Measurements from ENCODE around the gene CYTH4.

DNA sequence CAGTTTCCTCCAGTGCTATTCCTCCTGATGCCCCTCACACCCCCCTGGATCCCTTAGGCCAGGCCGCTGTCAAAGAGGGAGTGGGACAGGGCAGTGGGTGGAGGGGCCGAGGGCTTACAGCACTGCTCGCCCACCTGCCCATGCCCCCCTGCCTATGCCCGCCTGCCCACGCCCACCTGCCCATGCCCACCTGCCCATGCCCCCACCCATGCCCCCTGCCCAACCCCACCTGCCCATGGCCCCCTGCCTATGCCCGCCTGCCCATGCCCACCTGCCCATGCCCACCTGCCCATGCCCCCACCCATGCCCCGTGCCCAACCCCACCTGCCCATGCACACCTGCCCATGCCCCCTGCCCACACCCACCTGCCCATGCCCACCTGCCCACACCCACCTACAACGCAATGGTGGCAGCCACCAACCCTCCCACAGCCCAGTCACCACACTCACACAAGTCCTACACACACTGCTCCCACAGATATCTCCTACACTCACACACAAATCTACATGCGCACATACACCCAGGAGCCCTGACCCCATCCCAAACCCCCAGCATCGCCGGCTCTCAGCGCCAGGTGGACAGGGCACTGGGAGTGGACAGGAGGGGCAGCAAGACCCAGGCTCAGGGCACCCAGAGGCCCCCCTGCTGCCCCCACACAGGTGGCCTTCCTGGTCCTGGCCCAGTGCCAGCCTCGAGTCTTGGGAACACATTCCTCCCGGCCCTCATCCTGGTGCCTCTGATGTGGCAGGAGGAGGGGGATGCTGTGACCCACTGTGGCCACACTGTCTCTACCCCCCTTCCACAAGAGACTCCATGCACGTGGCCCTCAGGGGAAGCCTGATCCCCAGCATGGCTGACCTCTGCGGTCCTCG lies 61.8 kb downstream of the CYTH4 start:
- TF ChIP-seq, protein P1, sequence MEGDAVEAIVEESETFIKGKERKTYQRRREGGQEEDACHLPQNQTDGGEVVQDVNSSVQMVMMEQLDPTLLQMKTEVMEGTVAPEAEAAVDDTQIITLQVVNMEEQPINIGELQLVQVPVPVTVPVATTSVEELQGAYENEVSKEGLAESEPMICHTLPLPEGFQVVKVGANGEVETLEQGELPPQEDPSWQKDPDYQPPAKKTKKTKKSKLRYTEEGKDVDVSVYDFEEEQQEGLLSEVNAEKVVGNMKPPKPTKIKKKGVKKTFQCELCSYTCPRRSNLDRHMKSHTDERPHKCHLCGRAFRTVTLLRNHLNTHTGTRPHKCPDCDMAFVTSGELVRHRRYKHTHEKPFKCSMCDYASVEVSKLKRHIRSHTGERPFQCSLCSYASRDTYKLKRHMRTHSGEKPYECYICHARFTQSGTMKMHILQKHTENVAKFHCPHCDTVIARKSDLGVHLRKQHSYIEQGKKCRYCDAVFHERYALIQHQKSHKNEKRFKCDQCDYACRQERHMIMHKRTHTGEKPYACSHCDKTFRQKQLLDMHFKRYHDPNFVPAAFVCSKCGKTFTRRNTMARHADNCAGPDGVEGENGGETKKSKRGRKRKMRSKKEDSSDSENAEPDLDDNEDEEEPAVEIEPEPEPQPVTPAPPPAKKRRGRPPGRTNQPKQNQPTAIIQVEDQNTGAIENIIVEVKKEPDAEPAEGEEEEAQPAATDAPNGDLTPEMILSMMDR (IDR thresholded peaks at IDR 0.05) = no peak
- TF ChIP-seq ZFX (IDR thresholded peaks at IDR 0.05; ENCODE audit: borderline replicate concordance) = no peak

All from 22Rv1 (cell line).